SKM-1 (cell line): ENCODE data around the gene PAFAH1B2.

ENCODE experiments used
- DNase-seq: peaks from one replicate; lab custom pipeline; 2025; ENCODE audit not compliant: unreplicated experiment; lab: John Stamatoyannopoulos, UW

Gene PAFAH1B2

GRCh38 chr11:117220568-117220967, 76.5 kb downstream of the PAFAH1B2 start:
- no peak for DNase-seq

- no peak for DNase-seq
These were observed 77.1 kb downstream of the PAFAH1B2 start for GRCh38 chr11:117220999-117221774.

DNA sequence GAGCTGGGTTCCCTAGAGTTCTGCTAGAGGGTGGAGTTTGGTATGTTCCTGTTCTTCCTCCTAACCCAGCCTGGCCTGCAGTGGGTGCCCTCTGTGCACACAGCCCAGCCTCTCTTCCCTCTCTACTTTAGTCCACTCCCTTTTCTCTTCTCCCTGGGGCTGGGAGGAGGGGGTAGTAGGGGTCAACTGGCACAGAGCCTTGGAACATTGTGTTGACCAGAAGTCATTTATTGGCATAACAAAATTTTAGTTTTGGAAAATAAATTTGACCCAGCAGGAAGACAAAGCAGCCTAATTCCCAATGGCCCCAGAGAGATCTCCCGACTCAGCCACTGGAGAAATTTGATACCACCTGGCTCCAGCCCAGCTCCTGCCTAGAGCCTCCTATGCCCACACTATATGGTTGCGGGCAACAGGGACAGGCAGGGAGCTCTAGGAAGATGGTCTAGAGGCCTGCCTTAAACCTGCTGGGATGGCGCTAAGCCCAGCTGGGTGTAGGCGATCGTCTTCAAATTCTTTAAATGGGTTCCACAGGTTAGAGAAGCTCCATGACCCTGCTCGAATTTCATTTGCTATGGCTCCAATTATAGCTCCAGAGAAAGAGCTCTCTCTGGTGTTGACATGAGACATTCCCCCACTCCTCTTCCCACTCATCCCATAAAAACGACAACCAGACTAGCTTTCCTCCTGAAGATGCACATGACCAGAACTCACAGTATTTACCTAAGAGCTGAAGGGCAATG, 77.9 kb downstream of the PAFAH1B2 start:
- no peak for DNase-seq

- no peak for DNase-seq
These were observed 79.1 kb downstream of the PAFAH1B2 start for GRCh38 chr11:117222991-117223740.

GRCh38 chr11:117223741-117224689, 79.9 kb downstream of the PAFAH1B2 start:
- DNase-seq, result no peak

DNA sequence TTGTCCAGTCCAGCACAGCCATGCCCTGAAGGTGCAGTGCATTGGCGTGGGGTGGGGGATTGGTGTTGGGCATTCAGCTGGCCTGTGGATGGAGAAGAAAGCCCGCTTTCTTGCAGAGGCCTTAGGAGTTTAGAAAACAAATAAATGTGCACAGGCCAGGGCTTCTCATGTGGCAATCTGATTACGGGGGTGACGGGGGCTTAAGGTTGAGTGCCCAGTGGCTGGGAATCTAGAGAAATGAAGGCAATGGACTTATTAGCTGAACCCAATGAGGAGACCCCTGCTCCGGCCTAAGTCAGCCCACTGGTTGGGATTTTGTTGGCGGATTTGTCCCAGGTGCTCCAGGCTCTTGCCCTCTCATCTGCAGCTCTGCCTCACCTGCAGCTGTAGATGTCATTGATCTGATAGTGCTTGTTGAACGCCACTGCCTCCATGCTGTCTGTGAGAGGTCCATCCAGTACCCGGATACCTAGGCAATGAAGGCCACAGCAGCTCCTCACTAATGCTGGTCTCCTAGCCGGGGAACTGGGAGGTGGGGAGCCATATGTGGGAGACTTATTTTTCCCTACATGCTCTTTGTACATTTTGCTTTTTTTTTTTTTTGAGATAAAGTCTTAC, 81.6 kb downstream of the PAFAH1B2 start:
- DNase-seq, result no peak
